Fibroblast of mammary gland (primary cell): ENCODE data around the gene REL.

Experiments
- DNase-seq: peaks from one replicate; pipeline ENCODE4 v3.0.0-alpha.2; 2010; ENCODE audit warnings: low read depth
- H3K4me3 ChIP-seq: 2 replicates; pipeline ENCODE4 v1.5.1; 2011; ENCODE audit warnings: low read depth, mild to moderate bottlenecking, low read length, moderate library complexity; ENCODE audit not compliant: control insufficient read depth
- CTCF ChIP-seq: conservative IDR thresholded peaks from 2 replicates; pipeline ENCODE4 v1.5.1; 2011; ENCODE audit warnings: low read depth, low read length, inconsistent platforms; ENCODE audit not compliant: control insufficient read depth, insufficient read depth

Gene REL

DNA sequence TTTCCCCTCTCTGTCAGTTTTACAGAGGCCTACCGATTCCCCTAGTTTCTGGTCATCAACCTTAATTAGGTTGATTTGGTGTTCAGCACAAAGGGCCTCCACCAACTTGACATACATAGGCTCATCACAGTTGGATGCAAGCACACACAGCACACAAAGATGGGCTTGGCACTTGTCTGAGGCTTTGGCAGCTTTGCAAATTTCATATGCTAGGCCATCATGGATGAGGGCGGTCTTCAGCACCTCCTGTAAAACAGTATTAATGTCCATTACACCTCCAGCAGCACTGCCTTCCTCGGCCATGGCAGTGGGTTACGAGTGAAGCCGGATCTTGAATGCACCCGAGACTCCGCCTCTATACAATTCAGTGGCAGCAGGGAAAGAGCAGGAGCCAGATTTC is 56.9 kb downstream of the REL start:
- no peak for TF ChIP-seq CTCF
- DNase-seq: no peak
- H3K4me3 ChIP-seq: no peak overlapping the region

DNA sequence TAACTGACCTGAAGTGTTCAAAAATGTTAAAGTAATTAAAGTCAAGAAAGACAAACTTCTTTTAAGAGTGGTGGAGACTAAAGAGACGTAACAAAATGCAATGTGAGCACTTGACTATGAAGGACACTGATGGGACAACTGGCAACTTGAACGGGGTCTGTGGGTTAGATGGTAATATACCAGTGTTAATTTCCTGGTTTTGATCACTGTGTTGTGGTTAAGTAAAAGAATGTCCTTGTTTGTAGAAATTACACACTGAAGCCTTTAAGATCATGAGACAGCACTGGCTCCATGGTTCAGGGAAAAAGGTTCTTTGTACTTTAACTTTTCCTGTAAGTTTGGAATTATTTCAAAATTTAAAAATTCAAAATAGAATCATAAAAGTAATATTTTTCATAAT is 58.2 kb downstream of the REL start:
- no peak for TF ChIP-seq CTCF
- no peak for DNase-seq
- no peak overlapping the region for H3K4me3 ChIP-seq

GRCh38 chr2:60945341-60945740 is 64.0 kb downstream of the REL start:
- no peak overlapping the region for H3K4me3 ChIP-seq
- no peak for DNase-seq
- TF ChIP-seq CTCF: no peak

GRCh38 chr2:60947056-60947455 is 65.7 kb downstream of the REL start:
- H3K4me3 ChIP-seq: no peak overlapping the region
- DNase-seq: no peak
- TF ChIP-seq CTCF: no peak

DNA sequence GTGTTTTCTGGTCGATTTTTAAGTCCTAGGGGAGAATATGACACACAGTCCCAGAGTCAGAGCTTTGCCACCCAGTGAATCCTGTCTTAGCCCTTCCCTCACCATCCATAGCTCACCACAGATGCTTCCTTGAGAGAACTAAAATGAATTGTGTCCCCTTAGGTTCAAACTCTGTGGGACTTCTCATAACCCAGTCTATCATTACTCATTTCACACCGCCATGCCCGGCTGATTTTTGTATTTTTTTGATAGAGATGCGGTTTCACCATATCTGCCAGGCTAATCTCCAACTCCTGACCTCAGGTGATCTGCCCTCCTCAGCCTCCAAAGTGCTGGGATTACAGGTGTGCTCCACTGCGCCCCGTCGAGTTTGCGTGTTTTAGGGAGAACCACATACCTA is 66.8 kb downstream of the REL start:
- TF ChIP-seq CTCF: no peak
- no peak for DNase-seq
- H3K4me3 ChIP-seq: no peak overlapping the region

GRCh38 chr2:60948926-60949579 is 67.7 kb downstream of the REL start:
- H3K4me3 ChIP-seq: no peak overlapping the region
- no peak for TF ChIP-seq CTCF
- peak; percentile 56 for DNase-seq

DNA sequence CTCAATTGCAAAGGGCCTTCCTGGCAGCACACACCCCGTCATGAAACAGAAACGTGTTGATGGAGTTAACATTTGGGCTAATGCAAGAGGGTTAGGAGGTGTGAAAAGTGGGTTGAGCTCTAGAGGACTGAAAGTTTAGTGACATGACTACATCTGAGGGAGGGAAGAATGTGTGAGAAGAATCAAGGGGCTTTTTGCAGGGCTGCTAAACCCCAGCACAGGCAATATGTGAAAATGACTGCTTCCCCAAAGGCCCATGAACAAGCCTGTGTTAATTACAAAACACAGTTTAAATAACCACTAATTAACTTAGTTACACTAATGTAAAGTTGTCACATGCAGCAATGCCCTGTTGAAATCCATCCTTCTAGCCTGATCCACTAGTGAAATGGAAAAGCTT is 72.8 kb downstream of the REL start:
- no peak for DNase-seq
- no peak for TF ChIP-seq CTCF
- H3K4me3 ChIP-seq: no peak overlapping the region
